HL-60/S4 treated with retinoic acid at 250 ng/mL for 4 days and 3 days (cell line): ENCODE data around the gene WDR27.

Experiments used
- in situ Hi-C: fragments of 300-500 bp; cut with MboI; formaldehyde crosslinking; loops from 2 replicates; pipeline ENCODE4 v1.7.0; 2022; ENCODE audit warnings: low sequenced_read_pairs

The WDR27 gene

DNA sequence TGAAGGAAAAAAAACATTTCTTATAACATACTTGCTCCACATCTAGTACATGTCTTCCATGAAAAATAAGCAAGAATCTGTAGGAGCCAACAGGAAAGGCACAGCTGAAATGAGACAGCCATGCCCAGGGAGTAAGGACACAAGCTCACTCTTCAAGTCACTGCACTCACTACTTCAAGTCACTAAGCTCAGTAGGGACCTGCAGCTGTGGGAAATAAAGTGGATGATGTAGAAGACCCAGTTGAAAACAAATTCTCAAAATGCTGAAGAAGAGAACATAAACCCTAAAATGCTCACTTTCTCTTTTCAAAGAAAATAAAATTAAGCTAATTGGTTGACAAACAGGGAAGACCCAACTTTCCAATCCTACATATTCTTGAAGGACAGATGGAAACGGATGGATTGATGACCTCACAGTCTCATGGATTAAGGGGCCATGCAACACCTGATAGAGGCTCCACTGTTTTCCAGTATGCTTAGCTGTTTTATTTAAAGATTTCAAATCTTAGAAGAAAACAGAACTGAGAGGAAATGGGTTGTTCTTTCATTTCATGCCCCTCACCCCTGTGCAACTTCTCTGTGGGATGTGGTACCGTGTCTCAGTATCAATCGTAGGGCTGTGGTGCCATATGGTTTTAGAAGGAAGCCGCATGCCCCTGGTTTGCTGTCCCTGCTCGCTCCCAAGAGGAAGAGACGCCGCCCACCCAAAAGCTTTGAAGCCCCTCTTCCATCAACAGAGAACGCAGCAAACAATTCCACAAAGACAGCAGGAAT is 133.3 kb downstream of the WDR27 start:
- in situ Hi-C loops: no loop called here

DNA sequence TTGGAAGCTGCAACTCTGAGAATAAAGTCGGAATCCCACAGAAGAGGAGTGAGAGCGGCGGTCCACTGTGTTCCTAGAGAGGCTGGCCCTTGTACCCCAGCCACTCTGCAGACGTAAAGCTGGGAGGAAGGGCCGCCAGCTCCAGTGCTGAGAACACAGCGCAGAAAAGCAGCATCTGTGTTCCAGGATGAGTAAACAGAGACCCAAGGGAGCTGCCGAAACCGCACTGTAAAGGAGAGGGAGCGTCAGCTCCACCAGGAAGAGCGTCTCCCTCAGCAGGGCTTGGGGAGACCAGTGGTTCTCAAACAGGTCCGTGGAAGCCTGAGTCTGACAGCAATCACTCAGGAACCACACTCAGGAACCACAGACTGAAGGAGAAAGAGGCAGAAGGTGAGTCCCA is 134.0 kb downstream of the WDR27 start:
- in situ Hi-C loops: no loop called here

DNA sequence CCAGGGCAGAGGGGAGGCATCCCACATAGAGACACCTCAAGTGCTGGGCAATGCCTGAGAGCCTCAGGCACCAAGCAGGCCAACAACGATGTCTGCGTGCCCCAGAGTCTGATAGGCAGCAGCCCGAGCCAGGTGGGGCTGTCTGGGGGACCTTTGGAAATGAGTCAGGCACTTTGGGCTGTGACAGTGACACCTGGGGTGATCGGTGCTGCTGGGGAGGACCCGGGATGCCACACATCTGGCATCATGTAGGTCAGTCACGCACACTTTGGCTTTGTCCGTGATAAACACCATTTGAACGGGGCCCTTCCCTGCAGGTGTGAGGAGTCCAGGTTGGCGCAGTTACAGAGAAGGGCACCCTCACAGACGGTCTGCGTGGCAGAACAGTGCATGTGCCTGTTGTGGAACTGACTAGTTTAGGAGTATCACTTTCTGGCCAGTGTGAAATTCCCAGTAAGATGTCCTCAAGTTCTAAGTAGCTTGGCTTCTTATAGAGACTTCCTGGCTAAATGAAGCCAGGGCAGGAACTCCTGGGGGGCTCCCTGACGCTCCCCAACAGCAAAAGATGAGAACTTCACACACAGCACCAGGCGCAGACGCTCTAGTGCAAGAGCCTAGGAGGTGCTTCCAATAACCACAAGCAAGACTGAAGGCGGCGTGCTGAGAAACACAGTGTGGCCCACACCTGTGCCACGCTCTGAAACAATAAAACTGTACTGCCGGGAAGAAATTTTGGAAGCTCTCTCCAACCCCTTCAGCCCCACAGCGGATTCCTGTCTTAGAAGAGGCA is 134.7 kb downstream of the WDR27 start:
- in situ Hi-C loops: no loop called here

DNA sequence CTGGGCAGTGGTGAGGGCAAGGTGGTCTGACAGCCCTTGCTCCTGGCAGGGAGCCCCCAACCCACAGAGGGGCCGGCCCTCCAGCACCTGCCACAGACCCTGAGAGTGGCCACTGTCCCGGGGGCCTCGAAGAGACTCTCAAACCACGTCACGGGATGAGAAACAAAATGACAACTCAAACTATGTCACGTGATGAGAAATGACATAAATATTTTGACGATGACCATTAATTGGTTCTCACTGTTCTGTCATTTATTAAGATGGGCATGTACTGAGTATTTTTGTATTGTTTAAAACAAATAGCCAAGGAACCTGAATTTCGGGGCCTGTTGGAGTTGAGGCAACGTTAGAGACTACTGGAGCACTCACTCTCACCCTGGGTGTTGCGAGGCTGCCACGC is 135.5 kb downstream of the WDR27 start:
- in situ Hi-C loops: no loop called here

DNA sequence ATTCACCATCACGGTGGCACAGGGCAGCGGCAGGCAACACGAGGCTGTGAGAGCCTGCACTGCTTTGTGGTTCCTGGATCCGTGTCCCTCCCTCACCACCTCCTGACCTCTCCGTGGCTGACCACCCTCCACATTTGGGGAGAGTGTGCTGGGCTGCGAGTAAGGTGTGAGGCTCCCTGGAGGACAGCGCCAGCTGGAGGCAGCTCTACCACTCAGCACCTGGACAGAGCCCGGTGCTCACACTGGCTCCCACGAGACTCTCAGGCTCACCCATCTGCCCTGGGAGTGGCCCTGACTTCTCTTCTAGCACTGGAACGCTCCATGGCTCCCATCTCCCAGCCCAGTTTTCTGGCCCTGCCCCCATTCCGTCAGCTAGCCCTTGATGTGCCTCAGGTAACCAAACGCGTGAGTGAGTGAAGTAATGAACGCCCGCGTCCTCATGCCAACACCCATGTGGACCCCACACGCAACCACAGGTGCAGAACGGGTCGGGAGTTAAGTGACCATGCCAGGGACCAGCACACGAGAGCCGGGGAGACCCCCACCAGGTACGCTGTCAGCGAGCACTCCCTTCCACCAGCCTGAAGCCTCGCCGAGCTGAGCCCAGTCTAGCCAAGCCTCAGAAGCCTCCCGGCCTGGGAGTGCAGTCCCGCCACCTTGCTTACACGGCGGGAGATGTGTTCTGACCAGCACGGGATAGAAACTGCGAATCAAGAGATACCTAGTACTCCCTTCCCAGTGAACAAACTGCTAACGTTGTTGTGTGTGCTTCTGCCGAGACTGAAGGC is 137.2 kb downstream of the WDR27 start:
- in situ Hi-C loops: no loop called here

DNA sequence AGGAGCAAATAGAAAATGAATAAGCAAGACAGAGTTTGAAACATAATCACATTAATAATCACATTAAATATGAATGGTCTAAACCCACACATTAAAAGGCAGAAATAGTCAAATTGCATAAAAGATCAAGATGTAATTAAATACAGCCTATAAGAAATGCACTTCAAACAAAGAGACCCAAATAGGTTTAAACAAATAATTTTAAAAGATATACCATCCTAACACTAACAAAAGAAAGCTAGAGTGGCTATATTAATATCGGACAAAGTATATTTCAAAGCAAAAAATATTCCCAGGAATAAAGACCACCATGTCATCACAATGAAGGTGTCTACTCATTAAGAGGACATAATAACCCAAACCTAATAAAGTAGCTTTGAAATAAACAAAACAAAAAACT is 140.2 kb downstream of the WDR27 start:
- in situ Hi-C loops: no loop called here

DNA sequence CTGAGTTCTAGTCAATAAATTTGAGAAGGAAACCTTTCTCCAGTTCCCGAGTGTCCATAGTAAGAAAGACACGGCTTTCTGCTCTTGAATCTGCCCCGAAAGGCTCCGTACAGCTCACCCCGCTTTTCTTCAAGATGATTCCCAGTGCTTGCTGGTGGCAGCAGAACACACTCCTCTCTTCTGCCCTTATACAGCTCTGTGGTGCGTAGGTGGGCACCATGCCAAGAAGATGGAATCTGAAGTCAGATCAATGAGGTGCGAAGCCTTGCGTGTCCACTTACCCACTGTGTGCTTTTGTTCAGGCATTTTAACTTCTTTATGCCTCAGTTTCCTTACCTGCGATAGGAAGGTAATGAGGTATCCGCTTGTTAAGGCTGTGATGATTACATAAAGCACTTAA is 142.2 kb downstream of the WDR27 start:
- in situ Hi-C loops: no loop called here

DNA sequence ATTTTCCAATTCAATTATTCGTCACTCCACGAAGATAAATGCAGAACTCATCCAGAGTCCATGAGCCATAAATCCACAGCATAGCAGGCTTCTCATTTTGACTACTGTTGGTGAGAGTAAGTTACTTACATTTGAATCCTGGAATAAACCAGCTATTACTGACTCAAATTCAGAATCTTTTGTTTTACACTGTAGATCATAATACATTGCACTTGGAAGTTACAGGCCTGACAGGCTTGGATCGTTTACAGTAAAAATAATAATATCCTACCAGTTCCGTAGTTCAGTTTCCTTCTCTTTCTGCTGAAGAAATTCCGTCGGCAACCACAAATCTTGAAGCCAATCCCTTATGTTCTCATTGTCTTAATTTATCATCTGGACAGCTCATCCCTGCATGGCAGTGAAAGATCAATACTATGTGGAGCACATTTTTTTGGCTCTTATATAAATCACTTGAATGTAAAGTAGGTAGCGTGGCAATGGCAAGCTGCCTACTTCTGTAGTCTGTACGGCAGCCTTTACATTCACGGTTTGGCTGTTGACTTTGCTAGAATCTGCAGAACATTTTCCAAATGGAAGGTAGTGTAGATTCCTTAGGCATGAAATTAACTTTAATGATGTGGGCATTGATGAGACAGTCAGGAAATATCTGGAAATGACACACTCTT is 142.9 kb downstream of the WDR27 start:
- in situ Hi-C loops: no loop called here

DNA sequence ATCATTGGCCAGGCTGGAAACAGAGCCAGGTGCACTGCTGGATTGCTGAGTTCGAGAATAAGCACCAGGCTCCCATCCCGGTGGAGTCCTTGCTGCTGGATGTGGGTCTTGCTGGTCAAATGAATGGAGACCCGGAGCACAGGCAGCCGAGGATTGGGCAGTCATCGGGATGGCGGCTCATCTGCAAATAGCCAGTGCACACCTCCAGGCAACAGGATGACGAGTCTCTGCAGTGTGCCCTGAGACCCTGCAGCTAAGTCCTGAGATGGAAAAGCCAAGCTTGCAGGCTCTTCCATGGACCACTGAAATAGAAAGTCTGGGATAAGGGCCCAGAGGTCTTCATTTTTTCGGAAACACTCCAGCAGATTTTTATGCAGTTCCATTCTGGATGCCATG is 143.5 kb downstream of the WDR27 start:
- in situ Hi-C loops: no loop called here

DNA sequence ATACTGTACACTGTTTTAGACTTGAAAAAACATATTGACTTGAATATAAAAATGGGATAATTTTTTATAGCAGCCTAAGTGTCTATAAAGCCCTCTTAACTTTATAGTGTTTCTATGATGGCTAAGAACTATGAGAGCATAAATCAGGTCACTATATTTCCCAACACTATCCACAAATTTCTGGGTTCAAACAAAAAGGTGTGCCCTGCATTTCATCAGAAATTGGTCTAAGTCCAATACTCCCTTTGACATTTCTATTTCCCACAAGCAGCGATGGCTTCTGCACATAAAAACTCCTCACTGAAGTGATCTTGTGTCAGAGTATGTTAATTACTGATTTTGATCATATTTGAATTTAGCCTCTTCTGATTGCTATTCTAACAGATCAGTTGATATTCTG is 143.9 kb downstream of the WDR27 start:
- in situ Hi-C loops: no loop called here

DNA sequence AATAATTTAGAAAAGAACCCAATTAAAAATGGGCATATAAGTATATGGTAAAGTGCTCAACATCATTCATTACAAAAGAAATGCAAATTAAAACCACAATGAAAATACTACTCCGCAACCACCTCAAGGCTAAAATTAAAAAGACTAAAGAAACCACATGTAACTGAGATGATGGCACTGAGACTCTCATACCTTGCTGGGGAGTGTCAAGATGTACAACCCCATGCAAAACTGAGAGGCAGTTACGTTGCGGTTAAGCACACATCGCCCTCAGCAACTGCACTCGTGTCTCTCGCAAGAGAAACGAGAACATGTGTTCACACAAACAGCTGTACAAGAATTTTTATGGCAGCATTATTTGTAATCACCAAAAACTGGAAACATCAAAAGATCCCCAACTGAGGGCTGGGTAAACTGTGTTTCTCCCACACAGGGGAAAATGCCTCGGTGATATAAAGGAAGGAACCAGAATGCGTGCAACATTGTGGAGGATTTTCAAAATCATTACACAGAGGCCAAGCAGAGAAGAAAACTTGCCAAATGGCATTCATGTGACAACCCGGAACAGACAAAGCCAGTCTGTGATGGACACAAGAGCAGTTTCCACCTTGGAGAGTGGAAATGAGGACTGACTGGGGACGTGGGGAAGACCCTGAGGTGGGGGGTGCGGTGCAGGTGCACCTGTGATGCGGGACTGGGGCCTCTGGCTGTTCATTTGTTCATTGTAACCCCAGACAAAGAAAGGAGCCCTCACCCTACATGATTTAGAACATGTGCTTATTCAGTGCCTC is 144.9 kb downstream of the WDR27 start:
- in situ Hi-C loops: no loop called here

DNA sequence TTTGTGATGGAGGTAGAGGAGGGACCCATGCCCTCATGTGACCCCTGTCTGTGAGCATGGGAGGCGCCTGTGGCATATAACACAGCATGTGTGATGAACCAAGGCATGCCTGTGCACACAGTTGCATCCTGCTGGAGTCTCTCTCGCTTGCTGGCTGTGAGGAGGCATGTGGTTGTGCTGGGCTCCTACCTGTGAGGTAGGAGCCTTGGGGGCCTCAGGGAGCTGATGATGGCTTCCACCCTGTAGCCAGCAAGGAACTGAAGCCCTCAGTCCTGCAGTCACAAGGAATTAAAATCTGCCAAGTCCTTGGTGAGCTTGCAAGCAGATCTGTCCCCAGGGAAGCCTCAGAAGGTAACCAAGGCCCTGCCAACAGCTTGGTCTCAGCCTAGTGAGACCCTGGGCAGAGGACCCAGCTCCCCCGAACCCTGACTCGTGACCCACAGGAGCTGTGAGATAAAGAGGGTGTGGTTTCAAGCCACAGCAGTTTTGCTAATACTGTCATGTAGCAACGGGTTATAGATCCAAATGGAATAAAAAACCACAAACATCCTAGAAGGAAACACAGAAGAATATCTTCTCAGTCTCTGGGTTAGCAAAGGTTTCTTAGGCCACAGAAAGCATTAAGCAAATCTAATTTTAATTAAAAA is 145.7 kb downstream of the WDR27 start:
- in situ Hi-C loops: no loop called here

DNA sequence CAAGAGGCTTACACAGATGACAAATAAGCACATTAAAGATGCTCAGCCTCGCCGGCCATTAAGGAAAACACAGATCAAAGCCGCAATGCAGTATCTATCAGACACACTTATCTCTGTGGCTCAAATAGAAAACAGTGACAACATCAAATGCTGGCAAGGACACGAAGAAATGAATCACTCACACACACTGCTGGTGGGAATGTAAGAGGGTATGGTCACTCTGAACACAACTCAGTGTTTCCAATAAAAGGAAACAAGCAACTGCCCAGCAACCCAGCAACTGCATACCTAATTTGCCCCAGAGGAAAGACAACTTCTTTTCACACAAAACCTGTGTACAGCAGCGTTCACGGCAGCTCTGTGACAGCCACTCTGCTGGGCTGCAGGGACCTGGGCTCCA is 155.8 kb downstream of the WDR27 start:
- in situ Hi-C loops: no loop called here

DNA sequence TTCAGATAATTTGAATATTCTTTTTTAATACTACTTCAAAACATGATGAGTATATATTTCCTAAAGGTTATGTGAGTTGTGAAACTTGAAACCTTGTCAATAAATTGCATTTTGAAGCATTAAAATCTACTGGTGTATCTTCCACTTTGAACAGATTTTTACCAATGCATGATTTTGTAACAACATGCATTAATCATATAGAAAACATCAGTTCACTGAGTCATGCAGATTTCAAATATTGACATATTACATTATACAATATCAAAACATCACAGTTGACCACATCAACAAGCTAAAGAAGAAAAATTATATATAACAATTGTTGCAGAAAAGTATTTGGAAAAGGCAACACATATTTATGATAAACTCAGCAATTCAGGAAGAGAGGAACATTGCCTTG is 158.1 kb downstream of the WDR27 start:
- in situ Hi-C loops: no loop called here

DNA sequence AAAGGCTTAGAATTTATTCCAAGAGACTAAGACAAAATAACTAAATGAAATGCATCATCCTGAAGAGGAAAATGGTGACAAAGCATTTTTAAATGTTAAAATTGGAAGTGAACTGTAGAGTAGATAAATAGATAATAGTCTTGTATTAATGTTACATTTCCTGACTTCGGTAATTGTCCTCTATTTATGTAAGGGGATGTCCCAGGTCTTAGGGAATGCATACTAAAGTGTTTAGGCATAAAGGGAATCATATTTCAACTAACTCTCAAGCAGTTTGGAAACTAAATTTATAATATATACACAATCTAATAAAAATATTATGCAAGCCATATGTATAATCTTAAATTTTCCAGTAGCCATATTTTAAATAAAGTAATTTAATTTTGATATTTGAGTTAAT is 159.3 kb downstream of the WDR27 start:
- in situ Hi-C loops: no loop called here

DNA sequence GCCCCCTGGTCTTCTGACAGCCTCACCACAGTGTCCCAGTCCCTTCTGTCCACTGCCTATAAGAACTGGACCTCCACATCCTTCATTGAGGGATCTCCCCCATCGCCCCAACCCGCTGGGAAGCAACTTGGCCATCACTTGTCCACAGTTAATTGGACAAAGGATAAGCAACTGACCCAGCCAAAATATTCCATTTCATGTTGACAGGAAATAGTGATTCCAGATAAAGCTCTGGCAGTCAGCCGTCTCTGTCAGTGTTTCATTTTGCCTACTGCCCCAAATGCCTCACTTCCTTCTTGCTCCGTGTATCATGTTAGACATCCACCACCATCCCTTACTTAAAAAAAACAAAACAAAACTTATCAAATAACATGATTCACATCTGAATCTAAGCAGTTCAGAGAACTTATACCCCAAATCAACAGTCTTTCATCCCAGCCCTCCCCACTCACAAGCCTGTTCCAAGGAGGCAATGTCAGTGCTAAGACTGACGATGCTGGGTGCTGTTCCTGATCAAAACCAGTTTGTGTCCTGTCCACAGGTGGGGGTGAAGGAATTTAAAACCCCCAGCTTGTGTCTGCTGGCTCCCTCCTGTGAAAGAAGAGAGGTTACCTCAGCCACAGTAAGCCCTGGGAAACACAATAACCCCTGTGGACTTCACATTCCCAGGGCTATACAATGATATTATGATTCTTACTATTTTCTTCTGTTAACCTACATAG is 162.5 kb downstream of the WDR27 start:
- in situ Hi-C loops: no loop called here

DNA sequence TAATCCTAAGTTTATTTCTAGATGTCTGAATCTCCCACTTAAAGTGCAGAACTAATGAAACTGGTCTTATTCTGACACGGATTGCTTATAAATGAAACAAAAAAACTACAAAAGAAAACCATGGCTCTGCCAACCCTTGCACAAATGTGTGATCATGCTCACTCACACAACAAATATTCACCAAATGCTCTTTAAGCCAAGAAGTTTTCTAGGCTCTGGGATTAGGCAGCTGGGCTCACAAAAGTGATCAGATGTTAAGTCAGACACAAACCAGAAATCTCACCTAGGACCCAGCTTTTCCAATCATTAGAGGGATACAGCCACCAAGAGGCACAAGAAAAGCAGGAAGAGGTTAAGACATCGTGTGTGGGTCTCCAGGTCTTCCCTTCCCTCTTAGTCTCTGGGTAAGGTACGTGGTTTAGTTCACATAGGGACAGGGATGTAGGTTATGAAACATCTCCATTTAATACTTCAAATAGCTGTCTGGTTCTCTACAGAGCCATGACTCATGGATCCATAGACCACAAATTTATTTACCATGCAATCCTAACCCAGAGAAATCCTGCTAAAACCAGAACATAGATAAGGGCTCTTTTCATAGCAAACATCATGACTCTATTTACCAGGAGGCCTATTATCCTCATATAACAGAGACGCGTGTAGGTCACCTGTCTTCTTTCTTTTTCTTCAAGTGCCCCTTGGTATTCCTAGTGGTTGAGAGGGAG is 165.2 kb downstream of the WDR27 start:
- in situ Hi-C loops: no loop called here

DNA sequence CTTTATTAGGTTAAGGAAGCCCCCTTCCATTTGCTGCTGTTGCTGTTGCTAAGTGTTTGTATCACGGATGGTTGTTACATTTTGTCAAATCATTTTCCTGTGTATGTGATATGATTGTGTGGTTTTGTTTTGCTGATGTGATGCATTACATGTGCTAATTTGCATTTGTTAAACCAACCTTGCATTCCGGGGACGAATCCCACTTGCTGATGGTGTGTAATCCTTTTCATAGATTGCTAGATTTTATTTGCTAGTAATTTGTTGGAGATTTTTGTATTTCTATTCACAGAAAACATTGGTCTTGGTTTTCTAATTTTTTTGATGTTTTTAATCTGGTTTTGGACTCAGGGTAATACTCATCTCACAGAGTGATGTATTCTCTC is 167.8 kb downstream of the WDR27 start:
- in situ Hi-C loops: no loop called here
